COR-L47 (cell line): ENCODE results near the gene RHBDF2.
"Not testable (repeated sequence)": the region's sequence is repeated elsewhere in the genome, so short reads cannot be mapped to it uniquely, and the experiment has no call there.

Experiments used
- DNase-seq: peaks from one replicate; lab custom pipeline; 2025; lab: John Stamatoyannopoulos, UW

Gene RHBDF2

DNA sequence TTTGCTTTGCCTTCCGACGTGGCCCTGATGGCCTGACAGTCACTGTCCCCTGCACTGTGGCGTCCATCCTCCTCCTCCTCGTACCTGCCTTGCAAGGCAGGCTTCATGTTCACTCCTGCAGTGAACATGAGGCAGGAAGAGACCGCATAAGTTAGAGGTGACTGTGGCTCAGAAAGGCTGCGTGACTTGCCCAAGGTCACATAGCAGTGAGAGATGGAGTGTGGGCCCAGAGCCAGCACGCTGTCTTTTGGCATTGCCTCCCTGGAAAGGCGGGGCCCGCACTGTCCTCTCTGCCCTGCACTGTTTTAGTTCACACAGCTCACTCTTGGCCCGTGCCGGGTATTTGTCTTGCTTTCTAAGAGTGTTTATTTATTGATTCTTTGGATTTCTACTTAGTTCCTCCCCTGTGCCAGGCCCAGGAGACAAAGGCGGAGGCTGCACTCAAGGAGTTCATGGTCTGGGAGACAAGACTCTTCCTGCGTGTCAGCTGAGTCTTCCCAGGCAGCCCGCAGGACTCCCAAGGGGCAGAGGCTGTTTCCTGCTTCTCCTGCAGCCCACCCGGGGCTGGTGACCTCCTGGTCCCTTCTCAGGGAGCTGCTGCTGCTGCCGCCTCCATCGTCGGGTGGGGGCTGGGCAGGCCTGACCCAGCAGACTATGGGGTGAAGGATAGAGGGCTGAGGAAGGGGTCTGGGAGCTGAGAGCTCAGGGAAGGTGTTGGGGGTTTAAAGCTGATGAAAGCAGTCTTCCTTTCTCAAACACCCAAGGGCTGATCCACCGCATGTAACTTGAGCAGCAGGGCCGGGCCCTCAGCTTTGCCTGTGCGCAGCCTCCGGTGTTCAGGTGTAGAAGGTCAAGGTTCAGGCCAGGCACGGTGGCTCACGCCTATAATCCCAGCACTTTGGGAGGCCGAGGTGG is 23.6 kb upstream of the RHBDF2 start:
- DNase-seq = no peak

DNA sequence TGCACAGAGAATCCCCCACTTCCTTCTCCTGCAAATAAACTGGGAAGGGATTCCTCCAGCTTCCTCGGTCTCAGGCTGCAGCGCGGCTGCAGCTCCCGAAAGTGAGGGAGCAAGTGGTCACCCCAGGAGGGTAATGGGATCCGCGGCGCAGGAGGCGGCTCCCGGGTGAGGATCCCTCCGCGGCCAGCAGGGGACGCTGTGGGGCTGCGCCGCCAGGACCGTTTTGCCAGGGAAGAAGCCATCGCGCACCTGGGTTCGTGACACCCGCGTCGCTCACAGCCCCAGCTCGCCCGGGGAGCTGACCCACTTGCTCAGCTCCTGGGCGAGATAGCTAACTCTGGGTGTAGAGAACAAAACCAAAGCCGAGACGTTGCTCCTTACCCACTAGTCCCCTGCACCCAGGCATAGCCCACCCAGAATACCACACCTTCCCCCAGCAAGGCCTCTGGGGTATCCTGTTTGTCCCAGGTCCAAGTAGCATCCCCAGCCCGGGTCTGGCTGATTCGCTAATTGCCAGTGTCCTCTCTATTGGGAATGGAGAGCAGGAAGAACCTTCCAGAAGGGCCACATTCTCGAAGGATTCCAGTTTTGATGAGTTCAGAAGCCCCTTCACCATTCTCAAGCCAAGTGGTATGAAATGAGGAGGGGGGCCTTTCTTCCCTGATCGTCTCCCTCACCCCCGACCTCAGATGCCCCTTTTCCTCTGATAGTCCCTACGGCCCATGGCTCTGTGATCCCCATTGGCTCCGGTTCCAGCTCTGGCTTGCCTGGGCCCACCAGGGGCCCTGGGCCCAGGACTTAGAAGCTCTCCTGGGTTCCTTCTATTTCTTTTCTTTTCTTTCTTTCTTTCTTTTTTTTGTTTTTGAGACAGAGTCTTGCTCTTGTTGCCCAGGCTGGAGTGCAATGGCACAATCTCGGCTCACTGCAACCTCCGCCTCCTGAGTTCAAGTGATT is 22.1 kb upstream of the RHBDF2 start:
- DNase-seq = peak; percentile 72

GRCh38 chr17:76521683-76522082 is 20.5 kb upstream of the RHBDF2 start:
- not testable (repeated sequence) for DNase-seq

GRCh38 chr17:76521262-76521661 is 20.0 kb upstream of the RHBDF2 start:
- no peak for DNase-seq

GRCh38 chr17:76519048-76519966 is 18.1 kb upstream of the RHBDF2 start:
- no peak for DNase-seq

DNA sequence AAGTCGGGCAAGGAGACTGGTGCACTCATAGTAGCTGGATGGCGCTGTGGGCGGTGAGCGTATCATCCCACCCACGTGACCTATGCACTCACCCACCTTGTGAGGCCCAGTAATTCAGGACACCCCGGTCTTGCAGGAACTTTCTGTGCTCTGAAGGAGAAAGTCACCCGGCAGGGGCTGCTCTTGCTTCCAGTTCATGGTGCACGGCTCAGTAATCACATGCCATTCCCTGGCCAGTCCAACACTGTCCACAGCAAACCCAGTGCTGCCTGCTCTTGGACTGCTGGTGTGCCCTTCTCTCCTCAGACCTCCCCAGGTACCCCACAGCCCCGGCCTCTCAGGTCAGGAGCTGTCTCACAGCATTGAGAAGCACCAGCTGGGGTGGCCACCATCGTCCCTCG is 16.4 kb upstream of the RHBDF2 start:
- no peak for DNase-seq

DNA sequence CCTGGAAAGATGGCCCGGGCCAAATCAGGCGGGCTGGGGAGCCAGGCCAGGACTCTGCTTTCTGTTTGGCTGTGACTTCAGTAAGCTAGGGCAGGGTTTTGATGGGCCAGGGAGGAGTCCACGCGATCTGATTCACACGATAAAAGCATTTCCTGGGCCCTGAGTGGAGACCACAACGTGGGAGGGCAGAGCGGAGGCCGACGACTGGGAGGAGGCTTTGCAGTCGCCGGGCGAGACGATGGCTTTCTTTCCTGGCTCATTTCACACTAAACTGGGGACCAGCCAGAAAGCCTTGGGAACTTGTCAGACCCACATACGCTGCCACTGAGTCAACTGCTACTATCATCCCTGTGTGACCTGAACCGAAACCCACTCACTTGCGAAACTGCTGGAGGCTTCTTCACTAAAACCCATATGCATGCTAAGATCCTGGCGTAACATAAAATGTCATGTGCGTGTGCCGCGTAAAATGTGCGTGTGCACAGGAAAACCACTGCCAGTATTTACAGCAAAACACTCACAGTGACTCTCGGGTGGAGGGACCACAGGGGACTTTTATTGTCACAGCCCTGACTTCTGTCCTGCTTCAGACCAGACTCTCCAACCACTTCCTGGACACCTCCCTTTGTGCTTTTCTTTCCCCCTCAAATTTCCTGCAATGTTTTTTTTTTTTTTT is 14.2 kb upstream of the RHBDF2 start:
- no peak for DNase-seq

DNA sequence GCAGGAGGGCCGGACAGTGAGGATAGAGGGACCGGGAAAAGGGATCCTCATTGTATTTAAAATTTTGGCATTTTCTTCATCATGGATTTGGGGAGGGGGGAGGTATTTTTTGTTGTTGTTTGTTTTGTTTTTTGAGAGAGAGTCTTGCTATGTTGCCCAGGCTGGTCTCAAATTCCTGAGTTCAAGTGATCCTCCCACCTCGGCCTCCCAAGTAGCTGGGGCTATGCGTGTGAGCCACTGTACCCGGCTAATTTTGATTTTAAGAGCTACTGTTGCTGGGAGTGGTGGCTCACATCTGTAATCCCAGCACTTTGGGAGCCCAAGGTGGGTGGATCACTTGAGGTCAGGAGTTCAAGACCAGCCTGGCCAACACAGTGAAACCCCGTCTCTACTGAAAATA is 13.1 kb upstream of the RHBDF2 start:
- not testable (repeated sequence) for DNase-seq

GRCh38 chr17:76513306-76513692 is 12.1 kb upstream of the RHBDF2 start:
- no peak for DNase-seq

GRCh38 chr17:76512366-76513305 is 11.4 kb upstream of the RHBDF2 start:
- no peak for DNase-seq

GRCh38 chr17:76511668-76512365 is 10.6 kb upstream of the RHBDF2 start:
- DNase-seq = no peak

DNA sequence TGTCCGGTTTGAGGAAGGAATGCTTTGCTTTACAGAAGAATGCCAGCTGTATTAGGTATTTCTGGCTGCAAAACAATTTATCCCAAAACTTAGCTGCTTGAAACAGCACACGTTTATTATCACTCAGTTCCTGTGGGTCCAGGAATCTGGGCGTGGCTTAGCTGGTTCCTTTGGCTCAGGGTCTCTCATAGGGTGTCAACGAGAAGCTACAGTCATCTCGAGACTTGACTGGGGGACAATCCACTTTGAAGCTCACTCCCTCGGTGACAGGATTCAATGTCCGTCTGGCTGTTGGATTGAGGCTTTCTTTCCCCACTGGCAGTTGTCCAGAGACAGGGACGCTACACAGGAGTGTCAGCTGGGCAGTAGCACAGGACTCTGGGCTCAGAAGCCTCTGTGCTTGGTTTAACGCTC is 9.6 kb upstream of the RHBDF2 start:
- DNase-seq = no peak

GRCh38 chr17:76508472-76509063 is 7.3 kb upstream of the RHBDF2 start:
- DNase-seq = not testable (repeated sequence)

DNA sequence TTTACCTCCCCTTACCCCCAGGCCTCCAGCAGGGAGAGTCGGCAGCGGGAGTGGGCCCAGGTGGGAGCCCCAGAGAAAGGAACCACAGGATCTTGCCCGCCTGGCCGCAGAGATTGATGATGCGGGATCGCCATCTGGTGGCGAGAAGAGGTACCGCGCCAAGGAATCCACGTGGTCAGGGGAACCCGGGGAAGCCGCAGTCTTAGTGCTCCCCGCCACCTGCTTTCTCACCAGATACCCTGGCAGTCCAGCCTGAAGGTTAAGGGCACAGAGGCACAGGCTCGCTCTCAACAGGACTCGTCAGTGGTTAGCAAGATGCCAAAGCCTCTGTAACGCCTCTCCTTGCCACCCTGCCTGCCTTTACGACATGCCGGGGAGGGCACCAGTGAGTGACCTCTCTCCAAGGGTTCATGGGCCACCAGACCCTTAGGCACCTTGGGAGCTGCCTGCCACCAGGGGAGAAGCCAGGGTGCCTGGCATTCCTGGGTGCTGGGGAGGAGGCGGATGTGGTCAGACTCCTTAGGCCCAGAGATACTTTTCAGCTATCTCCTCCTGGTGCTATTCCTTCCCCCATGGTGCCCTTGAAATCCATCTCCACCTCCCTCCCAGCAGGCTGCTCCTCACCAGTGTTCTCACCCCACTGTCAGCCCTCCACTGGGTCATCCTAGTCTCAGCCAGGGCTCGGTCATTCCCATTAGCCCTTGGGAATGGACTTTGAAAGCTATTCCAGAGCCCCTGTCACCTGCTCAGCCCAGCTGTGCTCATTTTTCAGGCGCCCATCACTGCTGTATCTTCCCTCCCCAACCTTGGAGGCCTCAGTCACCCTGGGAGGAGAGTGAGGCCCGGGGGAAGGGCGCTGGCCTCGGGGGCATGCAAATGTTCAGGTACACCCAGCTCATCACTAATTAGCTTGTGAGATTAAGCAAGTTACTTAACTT is 5.5 kb upstream of the RHBDF2 start:
- peak; percentile 57 for DNase-seq

DNA sequence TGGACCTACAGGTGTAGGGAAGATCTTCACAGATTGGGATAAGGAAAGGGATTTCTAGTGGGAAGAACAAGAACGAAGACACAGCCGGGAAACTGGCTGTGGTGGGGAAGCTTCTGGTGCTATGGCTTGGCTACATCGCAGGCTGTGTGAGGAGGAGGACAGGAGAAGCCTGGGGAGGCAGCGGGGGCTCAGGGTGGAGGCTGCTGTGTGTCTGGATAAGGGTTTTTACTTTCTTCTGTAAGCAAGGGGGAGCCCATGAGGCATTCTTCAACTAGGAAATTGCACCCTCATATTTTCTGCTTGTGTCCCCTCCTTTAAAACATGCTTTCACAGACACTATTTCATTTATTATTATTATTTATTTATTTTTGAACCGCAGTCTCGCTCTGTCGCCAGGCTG is 2.9 kb upstream of the RHBDF2 start:
- DNase-seq = no peak

DNA sequence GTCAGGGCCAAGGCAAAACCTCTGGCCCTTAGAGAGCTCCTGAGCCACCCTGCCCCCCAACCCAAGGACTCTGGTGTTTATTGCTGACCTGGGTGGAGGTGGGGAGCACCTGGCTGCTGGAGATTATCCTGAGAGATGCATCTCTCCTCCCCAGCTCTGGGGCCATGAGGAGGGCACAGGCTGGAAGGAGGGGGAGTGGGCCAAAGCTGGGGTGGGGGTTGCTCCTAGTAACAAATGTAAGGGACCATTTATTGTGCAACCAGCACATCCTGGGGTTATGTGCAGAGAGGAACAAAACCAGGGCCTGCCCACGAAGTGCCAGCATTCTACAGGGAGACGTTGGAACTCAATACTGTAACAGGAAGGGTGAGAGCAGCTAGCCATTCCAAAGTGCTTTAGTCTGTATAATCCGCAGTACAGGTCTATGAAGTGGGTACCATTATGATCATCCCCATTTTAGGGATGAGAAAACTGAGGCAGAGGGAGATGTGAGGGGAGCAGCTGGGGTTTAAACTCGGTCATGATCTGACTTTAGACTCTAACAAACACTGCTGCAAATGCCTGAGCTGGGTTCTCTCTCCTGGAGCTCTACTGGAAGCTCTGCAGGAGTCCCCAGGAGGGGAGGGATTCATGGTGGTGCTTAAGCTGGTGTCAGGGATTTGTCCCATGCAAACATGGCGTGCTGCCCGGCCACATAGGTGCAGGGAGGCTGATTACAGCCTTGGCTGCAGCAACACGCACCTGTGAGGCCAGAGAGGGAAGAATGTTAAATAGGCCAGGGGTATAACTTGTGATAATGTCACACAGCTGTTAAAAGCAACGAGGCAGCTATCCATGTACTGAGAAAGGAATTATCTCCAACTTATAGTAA is 1.4 kb upstream of the RHBDF2 start:
- DNase-seq = no peak

- no peak for DNase-seq
Measured at GRCh38 chr17:76501827-76502307, 644 bp upstream of the RHBDF2 start.
